Hippocampal formation (tissue), 2 donors: ENCODE measurements around the gene ANKRD17.
A peak's percentile ranks its signal among the peaks of the same experiment; 100 is the strongest.

ENCODE experiments used
- DNase-seq, 2 donors: peaks; one replicate each; lab custom pipeline; 2025; lab: John Stamatoyannopoulos, UW

ANKRD17 gene

GRCh38 chr4:73194064-73194463 lies 64.5 kb downstream of the ANKRD17 start:
- DNase-seq, result no peak

GRCh38 chr4:73193659-73194058 lies 64.9 kb downstream of the ANKRD17 start:
- DNase-seq, result no peak

GRCh38 chr4:73193155-73193554 lies 65.4 kb downstream of the ANKRD17 start:
- DNase-seq, result no peak

DNA sequence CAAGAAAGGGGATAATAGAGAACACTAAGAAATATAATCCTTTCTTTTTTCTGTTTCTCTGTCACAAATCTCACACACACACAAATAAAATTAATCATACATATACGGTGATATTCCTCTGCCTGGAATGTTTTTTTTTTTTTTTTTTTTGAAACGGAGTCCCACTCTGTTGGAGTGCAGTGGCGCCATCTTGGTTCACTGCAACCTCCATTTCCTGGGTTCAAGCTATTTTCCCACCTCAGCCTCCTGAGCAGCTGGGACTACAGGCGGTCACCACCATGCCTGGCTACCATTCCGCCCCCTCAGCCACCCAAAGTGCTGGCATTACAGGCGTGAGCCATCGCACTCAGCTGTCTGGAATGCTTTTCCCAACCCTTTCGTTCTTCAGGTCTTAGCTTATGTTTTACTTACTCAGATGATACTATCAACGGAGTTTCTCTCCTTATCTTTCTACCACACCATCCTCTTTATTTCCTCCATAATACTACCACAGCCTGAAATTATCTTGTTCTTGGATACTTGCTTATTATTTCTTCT lies 69.3 kb downstream of the ANKRD17 start:
- DNase-seq, result no peak

- no peak for DNase-seq
Measured at GRCh38 chr4:73187325-73187724, 71.3 kb downstream of the ANKRD17 start.

- no peak for DNase-seq
Measured at GRCh38 chr4:73185903-73186302, 72.7 kb downstream of the ANKRD17 start.

DNA sequence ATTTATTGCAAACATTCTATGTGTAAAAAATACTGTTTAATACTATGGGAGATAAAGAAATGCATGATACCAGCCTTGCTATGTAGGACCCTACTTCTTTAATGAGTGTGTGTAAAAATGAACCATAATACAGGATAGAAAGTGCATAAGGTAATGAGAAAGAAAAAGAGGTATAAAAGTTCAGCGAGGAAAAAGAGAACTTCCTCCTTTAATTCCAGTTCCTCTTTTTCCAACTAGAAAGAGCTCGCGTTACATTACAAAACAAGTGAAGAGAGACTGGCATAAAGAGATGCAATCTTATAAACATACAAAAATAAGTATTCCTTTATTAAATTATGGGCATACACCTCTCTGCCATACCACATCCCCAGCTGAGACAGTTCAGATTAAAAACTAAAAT lies 77.4 kb downstream of the ANKRD17 start:
- DNase-seq, result no peak

DNA sequence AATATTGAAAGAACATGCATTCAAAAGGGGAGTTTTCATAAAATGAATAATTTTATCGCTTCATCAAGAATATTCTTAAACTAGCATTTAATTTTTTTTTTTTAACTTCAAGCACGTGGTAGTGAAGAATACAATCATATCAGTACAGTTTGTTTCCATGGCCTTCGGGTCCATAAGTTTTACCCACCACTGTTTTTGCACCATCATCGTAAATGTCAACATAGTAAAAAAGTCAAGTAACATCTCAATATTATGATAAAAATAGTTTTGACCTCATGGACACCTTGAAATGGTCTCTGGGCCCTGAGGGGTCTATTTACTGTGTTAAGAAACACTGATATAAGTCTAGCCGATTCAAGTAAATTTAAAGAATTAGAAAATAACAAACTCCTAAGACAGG lies 80.2 kb downstream of the ANKRD17 start:
- no peak for DNase-seq

GRCh38 chr4:73172161-73172560 lies 86.4 kb downstream of the ANKRD17 start:
- no peak for DNase-seq

GRCh38 chr4:73170518-73171198 lies 87.9 kb downstream of the ANKRD17 start:
- DNase-seq, result no peak

DNA sequence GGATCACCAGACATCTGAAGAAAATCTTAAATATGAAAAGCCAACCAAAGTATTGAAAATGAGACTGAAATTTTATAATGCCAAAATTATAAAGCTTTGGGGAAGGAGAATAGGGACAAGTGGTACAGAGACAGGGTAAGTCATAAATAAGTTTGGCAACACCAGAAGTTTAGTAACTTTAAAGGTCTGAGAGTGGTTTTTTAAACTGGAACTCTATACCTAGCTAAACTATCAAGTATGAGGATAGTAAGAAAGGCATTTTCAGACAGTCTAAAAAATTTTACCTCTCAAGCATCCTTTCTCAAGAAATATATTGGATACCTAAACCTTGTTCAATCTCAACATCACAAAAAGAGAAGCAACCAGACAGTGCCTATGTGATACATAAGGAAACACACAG lies 92.4 kb downstream of the ANKRD17 start:
- DNase-seq, result no peak

GRCh38 chr4:73161527-73162185 lies 96.9 kb downstream of the ANKRD17 start:
- DNase-seq, result no peak

GRCh38 chr4:73156394-73156793 lies 102.2 kb downstream of the ANKRD17 start:
- no peak for DNase-seq

- DNase-seq, result no peak
Measured at GRCh38 chr4:73152893-73153292, 105.7 kb downstream of the ANKRD17 start.

DNA sequence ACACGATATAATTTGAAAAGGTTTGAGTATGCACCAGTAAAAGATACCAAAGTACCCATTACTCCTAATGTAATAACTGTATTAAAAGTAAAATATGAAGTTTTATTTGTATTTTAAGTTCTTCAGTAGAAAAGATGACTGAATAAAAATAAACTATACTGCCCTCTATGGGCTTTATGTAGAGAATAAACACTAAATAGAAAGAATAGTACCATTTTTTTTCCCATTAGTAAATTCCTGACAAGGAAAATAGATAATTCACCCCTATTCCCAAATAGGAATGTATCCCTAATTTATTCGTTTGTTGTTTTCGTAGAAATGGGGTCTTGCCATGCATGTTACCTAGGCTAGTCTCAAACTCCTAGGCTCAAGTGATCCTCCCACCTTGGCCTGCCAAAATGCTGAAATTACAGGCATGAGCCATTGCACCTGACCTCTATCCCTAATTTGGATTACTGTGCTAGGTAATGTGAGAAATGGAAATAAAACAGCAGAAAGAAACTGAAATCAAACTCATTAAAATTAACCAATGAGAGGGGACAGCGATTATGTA lies 115.5 kb downstream of the ANKRD17 start:
- DNase-seq, result no peak

- peak in 1 of 2 donors; percentile 31 for DNase-seq
Measured at GRCh38 chr4:73139991-73140390, 118.6 kb downstream of the ANKRD17 start.

GRCh38 chr4:73139245-73139644 lies 119.4 kb downstream of the ANKRD17 start:
- no peak for DNase-seq

GRCh38 chr4:73137121-73137520 lies 121.5 kb downstream of the ANKRD17 start:
- no peak for DNase-seq

DNA sequence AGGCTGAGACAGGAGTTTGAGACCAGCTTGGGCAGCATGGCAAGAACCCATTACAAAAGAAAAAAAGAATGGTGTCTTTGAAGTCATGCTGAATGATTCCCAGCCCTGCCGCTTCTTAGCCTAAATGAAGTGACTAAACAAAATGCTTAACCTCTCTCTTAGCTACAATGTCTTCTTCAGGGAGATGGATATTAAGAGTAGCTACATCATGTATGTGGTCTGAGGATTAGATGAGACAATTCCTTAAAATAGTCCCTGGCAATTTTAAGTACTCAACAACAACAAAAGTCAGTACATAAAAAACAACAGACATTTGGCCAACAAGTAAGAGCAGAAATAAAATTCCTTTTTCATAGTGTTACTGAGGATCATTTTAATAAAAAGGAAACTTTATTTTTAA lies 124.8 kb downstream of the ANKRD17 start:
- DNase-seq, result no peak

GRCh38 chr4:73131281-73131680 lies 127.3 kb downstream of the ANKRD17 start:
- DNase-seq, result no peak

DNA sequence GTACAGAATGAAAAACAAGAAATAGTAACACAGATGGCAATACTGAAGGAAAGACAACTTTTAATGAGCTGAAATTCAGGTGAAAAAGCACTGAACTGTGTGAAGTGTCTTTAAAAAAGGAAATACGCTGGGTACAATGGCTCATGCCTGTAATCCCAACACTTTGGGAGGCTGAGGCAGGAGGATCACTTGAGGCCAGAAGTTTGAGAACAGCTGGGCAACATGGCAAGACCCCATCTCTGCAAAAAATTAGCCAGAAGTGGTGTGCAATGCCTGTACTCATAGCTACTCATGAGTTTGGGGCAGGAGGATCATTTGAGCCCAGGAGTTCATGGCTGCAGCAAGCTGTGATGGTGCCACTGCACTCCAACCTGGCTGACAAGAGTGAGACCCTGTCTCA lies 129.3 kb downstream of the ANKRD17 start:
- DNase-seq, result no peak

GRCh38 chr4:73127839-73128453 lies 130.7 kb downstream of the ANKRD17 start:
- peak in 1 of 2 donors; percentile 42 for DNase-seq

DNA sequence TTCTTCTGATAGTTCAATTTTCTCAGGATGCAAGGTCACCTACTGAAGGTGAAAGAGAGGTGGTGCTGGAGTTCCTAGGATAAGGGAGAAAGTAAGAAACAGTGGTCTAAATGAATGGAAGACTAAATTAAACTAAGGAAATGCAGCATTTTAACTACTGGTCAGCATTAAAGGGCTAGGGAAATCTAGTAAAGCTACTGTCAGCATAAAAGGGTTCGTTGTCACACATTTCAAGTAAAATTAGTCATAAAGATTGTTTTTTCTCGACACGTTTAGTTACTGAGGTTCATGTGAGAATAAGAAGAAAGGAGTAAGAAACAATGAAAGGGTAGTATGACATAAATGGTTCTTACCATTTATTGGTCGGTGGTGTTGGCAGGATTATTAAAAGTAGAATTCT lies 149.1 kb downstream of the ANKRD17 start:
- DNase-seq, result no peak
